ENCODE measurements around the gene OPRM1. TPM values are rescaled to one million over a fixed set of nuclear protein-coding genes. Genes with fewer than 3 reads are reported as not detected.

The OPRM1 gene
- total and polyA plus RNA-seq, 4 donors = not detected

DNA sequence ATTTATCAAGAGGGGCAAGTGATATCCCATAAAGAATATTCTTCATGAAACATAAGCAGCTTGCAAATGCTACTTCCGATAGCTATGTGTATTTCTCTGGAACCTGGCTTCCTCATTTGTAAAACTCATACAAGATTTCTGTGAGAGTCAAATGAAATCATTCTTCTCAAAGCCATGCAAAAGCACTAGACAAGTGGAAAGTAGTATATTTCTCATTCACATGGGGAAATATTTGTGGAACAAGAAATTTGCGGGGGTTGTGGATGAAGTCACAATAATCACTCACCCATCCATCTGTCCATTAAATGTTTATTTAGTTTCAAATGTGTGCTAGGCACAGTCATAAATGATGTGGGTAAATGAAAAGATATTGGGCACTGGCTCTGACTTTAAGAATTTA, 167.1 kb downstream of the OPRM1 start:
- Histone ChIP-seq H3K27ac (ENCODE audit: low read depth in 1 of 2, low read length in 2 of 2) (no peak overlapping the region), H3K4me1 (ENCODE audit: control insufficient read depth in 4 of 4, insufficient read depth in 4 of 4, low read length in 3 of 4) (no peaks in the 10 kb centered on the region), H3K36me3 (ENCODE audit: control insufficient read depth in 4 of 4, insufficient read depth in 3 of 4, low read depth in 1 of 4, low read length in 3 of 4) (no peaks in the 10 kb centered on the region), H3K27me3 (ENCODE audit: control insufficient read depth in 4 of 4, insufficient read depth in 4 of 4, low read length in 3 of 4) (no peaks in the 10 kb centered on the region), H3K4me3 (ENCODE audit: low read depth in 1 of 3, low read length in 3 of 3) (no peak overlapping the region), H3K9me3 (ENCODE audit: control insufficient read depth in 4 of 4, low read length in 3 of 4) (no peaks in the 10 kb centered on the region), H3K9ac (ENCODE audit: low read depth in 1 of 2, low read length in 2 of 2) (no peak overlapping the region)
- no peak for TF ChIP-seq YY1 (IDR thresholded peaks at IDR 0.05)
- no peak for TF ChIP-seq TAF1 (conservative IDR thresholded peaks at IDR 0.05)
- TF ChIP-seq, protein P1, sequence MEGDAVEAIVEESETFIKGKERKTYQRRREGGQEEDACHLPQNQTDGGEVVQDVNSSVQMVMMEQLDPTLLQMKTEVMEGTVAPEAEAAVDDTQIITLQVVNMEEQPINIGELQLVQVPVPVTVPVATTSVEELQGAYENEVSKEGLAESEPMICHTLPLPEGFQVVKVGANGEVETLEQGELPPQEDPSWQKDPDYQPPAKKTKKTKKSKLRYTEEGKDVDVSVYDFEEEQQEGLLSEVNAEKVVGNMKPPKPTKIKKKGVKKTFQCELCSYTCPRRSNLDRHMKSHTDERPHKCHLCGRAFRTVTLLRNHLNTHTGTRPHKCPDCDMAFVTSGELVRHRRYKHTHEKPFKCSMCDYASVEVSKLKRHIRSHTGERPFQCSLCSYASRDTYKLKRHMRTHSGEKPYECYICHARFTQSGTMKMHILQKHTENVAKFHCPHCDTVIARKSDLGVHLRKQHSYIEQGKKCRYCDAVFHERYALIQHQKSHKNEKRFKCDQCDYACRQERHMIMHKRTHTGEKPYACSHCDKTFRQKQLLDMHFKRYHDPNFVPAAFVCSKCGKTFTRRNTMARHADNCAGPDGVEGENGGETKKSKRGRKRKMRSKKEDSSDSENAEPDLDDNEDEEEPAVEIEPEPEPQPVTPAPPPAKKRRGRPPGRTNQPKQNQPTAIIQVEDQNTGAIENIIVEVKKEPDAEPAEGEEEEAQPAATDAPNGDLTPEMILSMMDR (IDR thresholded peaks at IDR 0.05; ENCODE audit: low read depth, low read length, missing input control) = no peak
- TF ChIP-seq FOXA1 (IDR thresholded peaks at IDR 0.05) = no peak
- no peak for TF ChIP-seq HNF4G (IDR thresholded peaks at IDR 0.05)
- no peak for TF ChIP-seq JUND (IDR thresholded peaks at IDR 0.05)
- TF ChIP-seq GABPA (IDR thresholded peaks at IDR 0.05 in 1 of 2, conservative IDR thresholded peaks at IDR 0.05 in 1 of 2) = no peak
- no peak for TF ChIP-seq FOXA2 (IDR thresholded peaks at IDR 0.05)
- TF ChIP-seq RXRA (IDR thresholded peaks at IDR 0.05) = no peak
- TF ChIP-seq NR2F2 (IDR thresholded peaks at IDR 0.05) = no peak
- TF ChIP-seq SP1 (IDR thresholded peaks at IDR 0.05) = no peak
- TF ChIP-seq, protein P2, sequence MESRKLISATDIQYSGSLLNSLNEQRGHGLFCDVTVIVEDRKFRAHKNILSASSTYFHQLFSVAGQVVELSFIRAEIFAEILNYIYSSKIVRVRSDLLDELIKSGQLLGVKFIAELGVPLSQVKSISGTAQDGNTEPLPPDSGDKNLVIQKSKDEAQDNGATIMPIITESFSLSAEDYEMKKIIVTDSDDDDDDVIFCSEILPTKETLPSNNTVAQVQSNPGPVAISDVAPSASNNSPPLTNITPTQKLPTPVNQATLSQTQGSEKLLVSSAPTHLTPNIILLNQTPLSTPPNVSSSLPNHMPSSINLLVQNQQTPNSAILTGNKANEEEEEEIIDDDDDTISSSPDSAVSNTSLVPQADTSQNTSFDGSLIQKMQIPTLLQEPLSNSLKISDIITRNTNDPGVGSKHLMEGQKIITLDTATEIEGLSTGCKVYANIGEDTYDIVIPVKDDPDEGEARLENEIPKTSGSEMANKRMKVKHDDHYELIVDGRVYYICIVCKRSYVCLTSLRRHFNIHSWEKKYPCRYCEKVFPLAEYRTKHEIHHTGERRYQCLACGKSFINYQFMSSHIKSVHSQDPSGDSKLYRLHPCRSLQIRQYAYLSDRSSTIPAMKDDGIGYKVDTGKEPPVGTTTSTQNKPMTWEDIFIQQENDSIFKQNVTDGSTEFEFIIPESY (IDR thresholded peaks at IDR 0.05) = no peak
- TF ChIP-seq, protein P3, sequence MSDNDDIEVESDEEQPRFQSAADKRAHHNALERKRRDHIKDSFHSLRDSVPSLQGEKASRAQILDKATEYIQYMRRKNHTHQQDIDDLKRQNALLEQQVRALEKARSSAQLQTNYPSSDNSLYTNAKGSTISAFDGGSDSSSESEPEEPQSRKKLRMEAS (IDR thresholded peaks at IDR 0.05) = no peak
- TF ChIP-seq RAD21 (IDR thresholded peaks at IDR 0.05) = no peak
- no peak for DNase-seq (ENCODE audit: low spot score)
- 94% methylated on average over 2 of the region's 2 CpGs for WGBS

DNA sequence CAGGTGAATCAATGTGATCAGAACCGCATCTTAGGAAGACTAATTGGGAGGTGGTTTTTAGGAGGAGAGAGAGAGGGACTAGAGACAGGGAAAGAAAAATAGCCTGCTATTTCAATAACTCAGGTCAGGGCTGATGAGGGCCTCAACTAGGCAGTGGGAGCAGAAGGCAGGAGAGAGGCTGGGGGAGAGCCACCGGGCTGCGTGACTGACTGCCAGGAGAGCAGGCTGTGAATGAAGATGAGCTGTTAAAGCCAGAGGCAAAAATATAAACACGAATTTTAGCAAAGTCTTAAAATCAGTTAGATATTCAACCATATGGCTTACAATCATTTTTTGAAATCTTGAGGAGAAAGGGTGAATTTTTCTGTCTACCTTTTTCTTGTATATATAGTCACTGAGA, 168.0 kb downstream of the OPRM1 start:
- Histone ChIP-seq H3K9ac (ENCODE audit: low read depth in 1 of 2, low read length in 2 of 2) (no peak overlapping the region), H3K4me1 (ENCODE audit: control insufficient read depth in 4 of 4, insufficient read depth in 4 of 4, low read length in 3 of 4) (no peaks in the 10 kb centered on the region), H3K4me3 (ENCODE audit: low read depth in 1 of 3, low read length in 3 of 3) (no peak overlapping the region), H3K36me3 (ENCODE audit: control insufficient read depth in 4 of 4, insufficient read depth in 3 of 4, low read depth in 1 of 4, low read length in 3 of 4) (no peaks in the 10 kb centered on the region), H3K27me3 (ENCODE audit: control insufficient read depth in 4 of 4, insufficient read depth in 4 of 4, low read length in 3 of 4) (no peaks in the 10 kb centered on the region), H3K27ac (ENCODE audit: low read depth in 1 of 2, low read length in 2 of 2) (no peak overlapping the region), H3K9me3 (ENCODE audit: control insufficient read depth in 4 of 4, low read length in 3 of 4) (no peaks in the 10 kb centered on the region)
- DNase-seq (ENCODE audit: low spot score) = no peak
- 73% methylated on average over 4 of the region's 4 CpGs for WGBS
- TF ChIP-seq FOXA1 (IDR thresholded peaks at IDR 0.05) (no peak), EGR1 (IDR thresholded peaks at IDR 0.05; ENCODE audit: low read depth in 2 of 2) (no peak), HNF4A (conservative IDR thresholded peaks at IDR 0.05) (no peak), YY1 (IDR thresholded peaks at IDR 0.05) (no peak), RXRA (IDR thresholded peaks at IDR 0.05) (no peak), TAF1 (conservative IDR thresholded peaks at IDR 0.05) (no peak), HNF4G (IDR thresholded peaks at IDR 0.05) (no peak), NR2F2 (IDR thresholded peaks at IDR 0.05) (no peak), RAD21 (IDR thresholded peaks at IDR 0.05) (no peak), JUND (IDR thresholded peaks at IDR 0.05) (no peak), GABPA (IDR thresholded peaks at IDR 0.05 in 1 of 2, conservative IDR thresholded peaks at IDR 0.05 in 1 of 2) (no peak), SP1 (IDR thresholded peaks at IDR 0.05) (no peak), FOXA2 (IDR thresholded peaks at IDR 0.05) (no peak)
- TF ChIP-seq, protein P2 (IDR thresholded peaks at IDR 0.05) = no peak
- TF ChIP-seq, protein P3 (IDR thresholded peaks at IDR 0.05) = no peak
- TF ChIP-seq, protein P4, sequence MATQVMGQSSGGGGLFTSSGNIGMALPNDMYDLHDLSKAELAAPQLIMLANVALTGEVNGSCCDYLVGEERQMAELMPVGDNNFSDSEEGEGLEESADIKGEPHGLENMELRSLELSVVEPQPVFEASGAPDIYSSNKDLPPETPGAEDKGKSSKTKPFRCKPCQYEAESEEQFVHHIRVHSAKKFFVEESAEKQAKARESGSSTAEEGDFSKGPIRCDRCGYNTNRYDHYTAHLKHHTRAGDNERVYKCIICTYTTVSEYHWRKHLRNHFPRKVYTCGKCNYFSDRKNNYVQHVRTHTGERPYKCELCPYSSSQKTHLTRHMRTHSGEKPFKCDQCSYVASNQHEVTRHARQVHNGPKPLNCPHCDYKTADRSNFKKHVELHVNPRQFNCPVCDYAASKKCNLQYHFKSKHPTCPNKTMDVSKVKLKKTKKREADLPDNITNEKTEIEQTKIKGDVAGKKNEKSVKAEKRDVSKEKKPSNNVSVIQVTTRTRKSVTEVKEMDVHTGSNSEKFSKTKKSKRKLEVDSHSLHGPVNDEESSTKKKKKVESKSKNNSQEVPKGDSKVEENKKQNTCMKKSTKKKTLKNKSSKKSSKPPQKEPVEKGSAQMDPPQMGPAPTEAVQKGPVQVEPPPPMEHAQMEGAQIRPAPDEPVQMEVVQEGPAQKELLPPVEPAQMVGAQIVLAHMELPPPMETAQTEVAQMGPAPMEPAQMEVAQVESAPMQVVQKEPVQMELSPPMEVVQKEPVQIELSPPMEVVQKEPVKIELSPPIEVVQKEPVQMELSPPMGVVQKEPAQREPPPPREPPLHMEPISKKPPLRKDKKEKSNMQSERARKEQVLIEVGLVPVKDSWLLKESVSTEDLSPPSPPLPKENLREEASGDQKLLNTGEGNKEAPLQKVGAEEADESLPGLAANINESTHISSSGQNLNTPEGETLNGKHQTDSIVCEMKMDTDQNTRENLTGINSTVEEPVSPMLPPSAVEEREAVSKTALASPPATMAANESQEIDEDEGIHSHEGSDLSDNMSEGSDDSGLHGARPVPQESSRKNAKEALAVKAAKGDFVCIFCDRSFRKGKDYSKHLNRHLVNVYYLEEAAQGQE (IDR thresholded peaks at IDR 0.05) = no peak
- TF ChIP-seq, protein P1 (IDR thresholded peaks at IDR 0.05; ENCODE audit: low read depth, low read length, missing input control) = no peak
- TF ChIP-seq, protein P5, sequence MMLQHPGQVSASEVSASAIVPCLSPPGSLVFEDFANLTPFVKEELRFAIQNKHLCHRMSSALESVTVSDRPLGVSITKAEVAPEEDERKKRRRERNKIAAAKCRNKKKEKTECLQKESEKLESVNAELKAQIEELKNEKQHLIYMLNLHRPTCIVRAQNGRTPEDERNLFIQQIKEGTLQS (IDR thresholded peaks at IDR 0.05) = no peak

Data from liver (tissue), 9 donors.